C4-2B (cell line): Measurements from ENCODE around the gene CERK.

Experiments
- ZFX ChIP-seq: fragments of 450-650 bp; IDR thresholded peaks from 2 replicates; pipeline ENCODE4 v1.6.1; 2017
- TF ChIP-seq, protein P1 (sequence below): fragments of 450-650 bp; conservative IDR thresholded peaks from 2 replicates; pipeline ENCODE4 v1.5.1; 2017; ENCODE audit warnings: mild to moderate bottlenecking

DNA sequence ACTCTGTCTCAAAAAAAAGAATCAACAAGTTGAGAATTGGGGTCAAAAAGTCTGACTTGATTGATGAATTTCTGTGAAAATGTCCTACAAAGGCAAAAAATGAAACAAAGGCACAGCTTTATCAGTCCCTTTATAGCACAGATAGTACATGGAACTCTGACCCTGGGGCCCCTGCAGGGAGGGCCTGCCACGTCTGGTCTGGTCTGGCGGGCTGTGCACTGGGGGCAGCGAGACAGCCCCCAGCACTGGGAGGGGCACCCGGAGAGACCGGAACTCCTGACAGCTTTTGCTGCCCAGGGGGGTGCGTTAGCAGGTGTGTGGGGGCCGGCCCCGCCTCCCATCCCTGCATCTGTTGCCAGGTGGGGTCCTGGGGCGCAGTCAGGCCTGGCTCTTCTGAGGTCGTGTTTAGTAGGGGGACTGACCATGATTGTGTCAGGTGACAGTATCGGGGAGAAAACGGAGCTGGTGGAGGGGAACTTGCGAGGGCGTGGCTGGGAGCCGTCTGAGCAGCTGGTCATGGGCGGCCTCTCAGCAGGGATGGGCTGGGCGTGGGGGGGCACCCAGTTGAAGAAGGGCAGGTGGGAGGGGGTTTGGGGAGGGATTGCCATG is 66.1 kb downstream of the CERK start:
- TF ChIP-seq, protein P1, sequence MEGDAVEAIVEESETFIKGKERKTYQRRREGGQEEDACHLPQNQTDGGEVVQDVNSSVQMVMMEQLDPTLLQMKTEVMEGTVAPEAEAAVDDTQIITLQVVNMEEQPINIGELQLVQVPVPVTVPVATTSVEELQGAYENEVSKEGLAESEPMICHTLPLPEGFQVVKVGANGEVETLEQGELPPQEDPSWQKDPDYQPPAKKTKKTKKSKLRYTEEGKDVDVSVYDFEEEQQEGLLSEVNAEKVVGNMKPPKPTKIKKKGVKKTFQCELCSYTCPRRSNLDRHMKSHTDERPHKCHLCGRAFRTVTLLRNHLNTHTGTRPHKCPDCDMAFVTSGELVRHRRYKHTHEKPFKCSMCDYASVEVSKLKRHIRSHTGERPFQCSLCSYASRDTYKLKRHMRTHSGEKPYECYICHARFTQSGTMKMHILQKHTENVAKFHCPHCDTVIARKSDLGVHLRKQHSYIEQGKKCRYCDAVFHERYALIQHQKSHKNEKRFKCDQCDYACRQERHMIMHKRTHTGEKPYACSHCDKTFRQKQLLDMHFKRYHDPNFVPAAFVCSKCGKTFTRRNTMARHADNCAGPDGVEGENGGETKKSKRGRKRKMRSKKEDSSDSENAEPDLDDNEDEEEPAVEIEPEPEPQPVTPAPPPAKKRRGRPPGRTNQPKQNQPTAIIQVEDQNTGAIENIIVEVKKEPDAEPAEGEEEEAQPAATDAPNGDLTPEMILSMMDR = no peak
- no peak for TF ChIP-seq ZFX
